ENCODE results near the gene SLC25A22.

Gene SLC25A22

DNA sequence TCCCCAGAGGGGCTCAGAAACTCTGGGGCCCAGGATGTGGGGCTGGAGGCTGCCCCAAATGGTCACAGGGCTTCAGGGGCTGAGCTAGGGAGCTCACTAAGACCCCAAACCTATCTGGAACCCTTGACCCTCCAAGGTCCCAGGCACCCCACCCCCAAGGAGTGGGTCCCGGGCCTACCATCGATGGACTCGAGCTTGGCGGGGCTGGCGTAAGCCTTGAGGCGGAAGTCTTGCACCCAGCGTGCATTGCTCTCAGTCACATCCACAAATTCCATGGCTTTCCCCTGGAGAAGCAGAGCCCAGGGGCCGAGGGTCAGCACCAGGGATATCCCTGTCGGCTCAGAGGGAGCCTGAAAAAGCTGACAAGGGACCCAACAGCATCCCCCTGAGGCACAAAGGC, 24.3 kb downstream of the SLC25A22 start:
- H4K8ac ChIP-seq (ENCODE audit: low read depth, low read length) = no peak overlapping the region
- no peak overlapping the region for H2AK5ac ChIP-seq (ENCODE audit: low read length)
- no peak overlapping the region for H3K9ac ChIP-seq (ENCODE audit: low read length)
- H3K14ac ChIP-seq (ENCODE audit: low read length) = no peak overlapping the region
- no peak overlapping the region for H3K23ac ChIP-seq (ENCODE audit: low read length)
- peaks cover 2% of the 10 kb centered on the region for H3K9me3 ChIP-seq (ENCODE audit: insufficient read depth, low read depth, low read length)
- no peak overlapping the region for H4K91ac ChIP-seq (ENCODE audit: low read depth, low read length)
- no peak overlapping the region for H3K4me2 ChIP-seq (ENCODE audit: low read length)
- H3K27me3 ChIP-seq (ENCODE audit: insufficient read depth, low read length) = no peaks in the 10 kb centered on the region
- DNase-seq = no peak
- H3K4me3 ChIP-seq (ENCODE audit: low read depth, low read length) = no peak overlapping the region
- H3K4ac ChIP-seq (ENCODE audit: low read depth, low read length) = no peak overlapping the region
- H4K12ac ChIP-seq (ENCODE audit: low read depth, low read length) = no peak overlapping the region
- no CpG with 5 or more reads among the region's 9 CpGs for WGBS (ENCODE audit: extremely low coverage, insufficient coverage, insufficient read length)
- H2BK12ac ChIP-seq (ENCODE audit: low read length) = no peak overlapping the region
- H3K18ac ChIP-seq (ENCODE audit: low read length) = no peak overlapping the region
- peaks cover 44 to 46% of the 10 kb centered on the region in 2 experiments for H3K36me3 ChIP-seq (ENCODE audit: control insufficient read depth in 1 of 2, insufficient read depth in 2 of 2, low read length in 2 of 2)
- H2AFZ ChIP-seq (ENCODE audit: insufficient read depth, low read length, poor library complexity) = no peak overlapping the region
- H2BK120ac ChIP-seq (ENCODE audit: insufficient read depth, low read length, poor library complexity) = no peak overlapping the region
- H3K79me2 ChIP-seq (ENCODE audit: control insufficient read depth, insufficient read depth, low read length, poor library complexity) = peaks cover 20% of the 10 kb centered on the region
- peaks cover 15 to 32% of the 10 kb centered on the region in 2 experiments for H3K4me1 ChIP-seq (ENCODE audit: control insufficient read depth in 1 of 2, insufficient read depth in 2 of 2, low read length in 2 of 2)
- peaks cover 11% of the 10 kb centered on the region for H3K79me1 ChIP-seq (ENCODE audit: low read length)
- H2BK5ac ChIP-seq (ENCODE audit: low read depth, low read length, poor library complexity) = no peak overlapping the region
- H3K27ac ChIP-seq (ENCODE audit: low read depth, low read length) = no peak overlapping the region

DNA sequence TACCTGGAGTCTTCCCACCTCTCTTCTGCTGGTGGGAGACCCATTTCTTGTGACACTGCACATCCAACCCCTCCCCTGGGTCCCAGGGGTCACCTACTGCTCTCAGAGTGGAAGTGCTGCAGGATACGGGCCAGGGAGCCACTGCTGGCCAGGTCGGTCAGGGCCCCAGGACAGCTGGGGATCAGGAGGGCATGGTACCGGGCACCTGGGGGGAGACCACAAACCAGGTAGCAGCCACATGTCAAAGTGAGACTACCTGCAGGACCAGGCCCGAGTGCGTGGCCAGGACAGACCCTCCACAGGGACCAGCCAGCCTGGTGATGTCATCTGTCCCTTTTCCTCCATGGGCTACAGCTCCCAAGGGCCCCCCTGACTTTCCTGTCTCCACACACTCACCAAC, 24.7 kb downstream of the SLC25A22 start:
- WGBS (ENCODE audit: extremely low coverage, insufficient coverage, insufficient read length) = no CpG with 5 or more reads among the region's 5 CpGs
- no peak overlapping the region for H3K14ac ChIP-seq (ENCODE audit: low read length)
- peaks cover 2% of the 10 kb centered on the region for H3K9me3 ChIP-seq (ENCODE audit: insufficient read depth, low read depth, low read length)
- no peak overlapping the region for H4K8ac ChIP-seq (ENCODE audit: low read depth, low read length)
- peaks cover 11% of the 10 kb centered on the region for H3K79me1 ChIP-seq (ENCODE audit: low read length)
- no peak overlapping the region for H2AK5ac ChIP-seq (ENCODE audit: low read length)
- no peak overlapping the region for H2BK5ac ChIP-seq (ENCODE audit: low read depth, low read length, poor library complexity)
- no peak overlapping the region for H3K4me2 ChIP-seq (ENCODE audit: low read length)
- H2BK12ac ChIP-seq (ENCODE audit: low read length) = no peak overlapping the region
- peaks cover 20% of the 10 kb centered on the region for H3K79me2 ChIP-seq (ENCODE audit: control insufficient read depth, insufficient read depth, low read length, poor library complexity)
- H3K4me1 ChIP-seq (ENCODE audit: control insufficient read depth in 1 of 2, insufficient read depth in 2 of 2, low read length in 2 of 2) = peaks cover 14 to 32% of the 10 kb centered on the region in 2 experiments
- H3K27ac ChIP-seq (ENCODE audit: low read depth, low read length) = no peak overlapping the region
- H2BK120ac ChIP-seq (ENCODE audit: insufficient read depth, low read length, poor library complexity) = no peak overlapping the region
- no peak overlapping the region for H3K23ac ChIP-seq (ENCODE audit: low read length)
- H3K9ac ChIP-seq (ENCODE audit: low read length) = no peak overlapping the region
- no peak for DNase-seq
- no peak overlapping the region for H3K18ac ChIP-seq (ENCODE audit: low read length)
- H2AFZ ChIP-seq (ENCODE audit: insufficient read depth, low read length, poor library complexity) = no peak overlapping the region
- no peaks in the 10 kb centered on the region for H3K27me3 ChIP-seq (ENCODE audit: insufficient read depth, low read length)
- H3K4me3 ChIP-seq (ENCODE audit: low read depth, low read length) = no peak overlapping the region
- H3K4ac ChIP-seq (ENCODE audit: low read depth, low read length) = no peak overlapping the region
- H3K36me3 ChIP-seq (ENCODE audit: control insufficient read depth in 1 of 2, insufficient read depth in 2 of 2, low read length in 2 of 2) = peaks cover 43 to 45% of the 10 kb centered on the region in 2 experiments
- H4K91ac ChIP-seq (ENCODE audit: low read depth, low read length) = no peak overlapping the region
- H4K12ac ChIP-seq (ENCODE audit: low read depth, low read length) = no peak overlapping the region

DNA sequence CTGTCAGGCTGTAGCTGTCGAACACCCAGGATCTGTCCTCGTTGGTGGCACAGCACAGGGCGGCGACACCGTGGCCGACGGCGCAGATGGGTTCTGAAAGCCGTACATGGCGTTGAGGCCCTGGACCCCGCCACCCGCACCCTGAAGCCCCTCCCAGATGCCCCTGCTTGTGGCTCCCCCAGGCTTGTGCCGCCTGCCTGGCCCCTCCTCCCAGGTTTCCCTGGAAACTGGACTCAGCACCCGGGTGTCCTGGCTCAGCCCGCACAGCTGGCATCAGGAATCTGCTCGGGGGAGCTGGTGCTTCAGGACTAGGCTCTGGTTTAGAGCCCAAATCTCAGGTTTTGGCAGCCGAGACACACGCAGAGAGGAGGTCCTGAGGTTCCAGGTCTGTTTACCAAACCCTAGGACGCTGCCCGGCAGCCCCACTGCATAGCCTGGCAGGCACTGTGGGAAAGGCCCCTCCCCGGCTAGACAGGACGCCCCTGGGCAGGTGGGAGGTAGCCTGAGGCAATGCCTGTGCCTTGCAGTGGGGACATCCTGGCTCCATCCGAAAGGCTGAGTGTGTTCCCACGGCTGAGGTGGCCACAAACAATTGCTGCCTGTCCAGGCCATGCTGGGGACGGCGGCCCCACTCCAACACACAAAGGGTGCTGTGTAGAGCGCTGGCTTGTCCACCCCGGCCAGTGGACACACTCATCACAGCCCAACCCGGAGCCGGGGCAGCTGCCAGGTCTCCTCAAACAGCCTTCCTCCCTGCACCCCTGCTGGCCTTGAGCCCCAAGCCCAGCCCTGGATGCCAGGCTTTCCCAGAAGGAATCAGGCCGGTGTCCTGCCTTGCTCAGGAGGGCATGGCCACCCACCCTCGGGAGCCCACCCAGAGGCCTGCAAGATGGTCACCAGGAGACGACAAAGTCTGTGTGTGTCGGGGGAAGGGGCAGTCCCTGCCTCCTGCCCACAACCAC, 25.4 kb downstream of the SLC25A22 start:
- Histone ChIP-seq H3K23ac (ENCODE audit: low read length) (no peak overlapping the region), H3K18ac (ENCODE audit: low read length) (no peak overlapping the region), H2BK12ac (ENCODE audit: low read length) (no peak overlapping the region), H3K9me3 (ENCODE audit: insufficient read depth, low read depth, low read length) (peaks cover 2% of the 10 kb centered on the region), H4K12ac (ENCODE audit: low read depth, low read length) (no peak overlapping the region), H3K79me2 (ENCODE audit: control insufficient read depth, insufficient read depth, low read length, poor library complexity) (peaks cover 14% of the 10 kb centered on the region), H2BK120ac (ENCODE audit: insufficient read depth, low read length, poor library complexity) (no peak overlapping the region), H4K8ac (ENCODE audit: low read depth, low read length) (no peak overlapping the region), H3K4me2 (ENCODE audit: low read length) (no peak overlapping the region), H2AFZ (ENCODE audit: insufficient read depth, low read length, poor library complexity) (no peak overlapping the region), H3K4ac (ENCODE audit: low read depth, low read length) (no peak overlapping the region), H3K9ac (ENCODE audit: low read length) (no peak overlapping the region), H4K91ac (ENCODE audit: low read depth, low read length) (no peak overlapping the region), H3K27me3 (ENCODE audit: insufficient read depth, low read length) (no peaks in the 10 kb centered on the region), H3K79me1 (ENCODE audit: low read length) (peaks cover 10% of the 10 kb centered on the region), H2BK5ac (ENCODE audit: low read depth, low read length, poor library complexity) (no peak overlapping the region), H3K36me3 (ENCODE audit: control insufficient read depth in 1 of 2, insufficient read depth in 2 of 2, low read length in 2 of 2) (peaks cover 43 to 45% of the 10 kb centered on the region in 2 experiments), H3K4me3 (ENCODE audit: low read depth, low read length) (no peak overlapping the region), H3K14ac (ENCODE audit: low read length) (no peak overlapping the region), H3K27ac (ENCODE audit: low read depth, low read length) (no peak overlapping the region), H3K4me1 (ENCODE audit: control insufficient read depth in 1 of 2, insufficient read depth in 2 of 2, low read length in 2 of 2) (peaks cover 9 to 27% of the 10 kb centered on the region in 2 experiments), H2AK5ac (ENCODE audit: low read length) (no peak overlapping the region)
- DNase-seq = no peak
- WGBS (ENCODE audit: extremely low coverage, insufficient coverage, insufficient read length) = no CpG with 5 or more reads among the region's 34 CpGs

DNA sequence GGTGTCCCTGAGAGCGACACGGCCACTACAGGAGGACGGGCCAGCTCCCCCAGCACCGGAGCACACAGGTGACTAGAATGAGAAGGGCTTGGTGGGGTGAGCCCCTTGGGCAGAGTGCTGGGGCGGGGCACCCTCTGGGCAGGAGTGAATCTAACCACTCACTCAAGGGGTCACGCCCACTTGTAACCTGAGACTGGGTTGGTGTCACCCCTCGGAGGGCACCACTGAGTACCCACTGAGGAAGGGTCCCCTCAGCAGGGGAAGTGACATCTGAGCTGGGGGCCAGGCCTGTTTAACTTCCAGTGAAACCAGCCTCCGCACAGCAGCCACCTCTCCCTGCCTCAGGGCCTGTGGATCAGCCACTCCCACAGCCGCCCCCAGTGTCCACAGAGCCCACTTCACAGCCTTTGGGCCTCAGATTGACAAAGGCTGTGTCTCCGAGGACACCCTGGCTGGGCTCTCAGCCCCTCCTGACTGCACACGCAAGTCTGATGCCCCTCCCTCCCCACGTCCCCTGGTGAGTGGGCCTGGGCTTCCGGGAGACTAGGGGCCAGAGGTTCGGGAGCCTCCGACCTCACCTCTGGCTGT, 26.4 kb downstream of the SLC25A22 start:
- H4K91ac ChIP-seq (ENCODE audit: low read depth, low read length) = no peak overlapping the region
- H3K36me3 ChIP-seq (ENCODE audit: control insufficient read depth in 1 of 2, insufficient read depth in 2 of 2, low read length in 2 of 2) = peaks cover 51 to 53% of the 10 kb centered on the region in 2 experiments
- H3K79me1 ChIP-seq (ENCODE audit: low read length) = peaks cover 4% of the 10 kb centered on the region
- no peak overlapping the region for H3K4me2 ChIP-seq (ENCODE audit: low read length)
- no peak overlapping the region for H3K4me3 ChIP-seq (ENCODE audit: low read depth, low read length)
- no peak overlapping the region for H2BK120ac ChIP-seq (ENCODE audit: insufficient read depth, low read length, poor library complexity)
- no peak for DNase-seq
- no peak overlapping the region for H4K8ac ChIP-seq (ENCODE audit: low read depth, low read length)
- H3K9ac ChIP-seq (ENCODE audit: low read length) = no peak overlapping the region
- H2AFZ ChIP-seq (ENCODE audit: insufficient read depth, low read length, poor library complexity) = no peak overlapping the region
- no peak overlapping the region for H3K4ac ChIP-seq (ENCODE audit: low read depth, low read length)
- no CpG with 5 or more reads among the region's 15 CpGs for WGBS (ENCODE audit: extremely low coverage, insufficient coverage, insufficient read length)
- H2BK12ac ChIP-seq (ENCODE audit: low read length) = no peak overlapping the region
- no peak overlapping the region for H3K27ac ChIP-seq (ENCODE audit: low read depth, low read length)
- H3K18ac ChIP-seq (ENCODE audit: low read length) = no peak overlapping the region
- H3K9me3 ChIP-seq (ENCODE audit: insufficient read depth, low read depth, low read length) = peaks cover 2% of the 10 kb centered on the region
- no peak overlapping the region for H3K23ac ChIP-seq (ENCODE audit: low read length)
- no peak overlapping the region for H4K12ac ChIP-seq (ENCODE audit: low read depth, low read length)
- H2AK5ac ChIP-seq (ENCODE audit: low read length) = no peak overlapping the region
- no peak overlapping the region for H2BK5ac ChIP-seq (ENCODE audit: low read depth, low read length, poor library complexity)
- no peak overlapping the region for H3K14ac ChIP-seq (ENCODE audit: low read length)
- peaks cover 9 to 27% of the 10 kb centered on the region in 2 experiments for H3K4me1 ChIP-seq (ENCODE audit: control insufficient read depth in 1 of 2, insufficient read depth in 2 of 2, low read length in 2 of 2)
- no peaks in the 10 kb centered on the region for H3K27me3 ChIP-seq (ENCODE audit: insufficient read depth, low read length)
- H3K79me2 ChIP-seq (ENCODE audit: control insufficient read depth, insufficient read depth, low read length, poor library complexity) = peaks cover 8% of the 10 kb centered on the region

All from trophoblast cell (in vitro differentiated cells and primary cell).